Measurements from ENCODE around the gene TMEM51. TPM values are rescaled to one million over a fixed set of nuclear protein-coding genes. Genes with fewer than 3 reads are reported as not detected.

TMEM51 gene
- total RNA-seq, 3 donors from 2014 or later = 1.6 to 26.3 (median 10.8) TPM

DNA sequence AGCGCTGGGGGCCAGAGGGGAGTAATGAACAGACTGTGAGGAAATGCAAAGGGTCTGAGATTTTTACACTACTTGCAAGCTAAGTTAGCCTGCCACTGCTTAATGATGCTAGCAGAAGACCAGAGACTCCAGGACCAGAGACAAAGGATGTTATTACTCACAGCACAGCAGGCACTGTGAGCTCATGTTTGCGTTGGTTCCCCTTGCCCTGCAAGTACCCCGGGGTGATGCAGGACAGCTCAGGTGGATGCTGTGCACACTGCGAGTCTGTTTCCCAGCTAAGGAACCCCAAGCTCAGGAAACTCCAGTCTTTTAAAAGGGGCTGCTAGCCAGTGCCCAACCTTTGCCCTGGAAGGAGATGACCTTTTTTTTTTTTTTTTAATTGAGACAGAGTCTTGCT is 94.7 kb downstream of the TMEM51 start:
- Histone ChIP-seq H3K4me3 (no peak overlapping the region), H3K36me3 (no peaks in the 10 kb centered on the region), H3K9me3 (no peaks in the 10 kb centered on the region), H3K4me1 (no peaks in the 10 kb centered on the region), H3K27me3 (no peaks in the 10 kb centered on the region), H3K27ac (no peak overlapping the region)
- TF ChIP-seq POLR2A (IDR thresholded peaks at IDR 0.05) (no peak), CTCF (IDR thresholded peaks at IDR 0.05) (no peak), POLR2AphosphoS5 (IDR thresholded peaks at IDR 0.05) (no peak)
- intact Hi-C loops (cut with DNase I; ENCODE audit: low total_unique reads) = loop anchor here (5.0 kb wide), 1 partner anchor 364 kb away; no protein-coding TSS in a partner anchor
- DNase-seq (ENCODE audit: low spot score in 2 of 2) = no peak

DNA sequence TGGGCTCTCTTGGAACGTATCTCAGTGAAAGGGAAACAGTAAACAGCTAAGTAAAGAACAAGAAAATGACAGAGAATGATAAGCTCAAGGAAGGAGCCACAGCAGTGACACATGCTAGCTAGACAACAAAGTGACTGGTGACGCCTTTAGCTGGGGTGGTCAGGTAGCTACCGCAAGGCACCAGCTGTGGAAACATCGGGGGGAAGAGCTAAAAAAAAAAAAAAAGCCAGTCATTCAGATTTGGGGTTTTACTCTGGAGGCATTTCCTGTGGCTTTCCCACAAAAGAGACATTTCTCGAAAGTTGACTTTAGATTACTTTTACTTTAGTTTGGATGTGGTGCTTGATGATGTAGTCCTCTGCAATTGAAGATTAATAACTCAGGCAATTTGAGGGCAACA is 95.5 kb downstream of the TMEM51 start:
- no peak for DNase-seq (ENCODE audit: low spot score in 2 of 2)
- intact Hi-C loops (cut with DNase I; ENCODE audit: low total_unique reads) = loop anchor here (5.0 kb wide), 1 partner anchor 363 kb away; no protein-coding TSS in a partner anchor
- Histone ChIP-seq H3K27ac (no peak overlapping the region), H3K27me3 (no peaks in the 10 kb centered on the region), H3K36me3 (no peaks in the 10 kb centered on the region), H3K4me3 (no peak overlapping the region), H3K4me1 (no peaks in the 10 kb centered on the region), H3K9me3 (no peaks in the 10 kb centered on the region)
- no peak for TF ChIP-seq CTCF (IDR thresholded peaks at IDR 0.05)
- no peak for TF ChIP-seq POLR2AphosphoS5 (IDR thresholded peaks at IDR 0.05)
- TF ChIP-seq POLR2A (IDR thresholded peaks at IDR 0.05) = no peak

DNA sequence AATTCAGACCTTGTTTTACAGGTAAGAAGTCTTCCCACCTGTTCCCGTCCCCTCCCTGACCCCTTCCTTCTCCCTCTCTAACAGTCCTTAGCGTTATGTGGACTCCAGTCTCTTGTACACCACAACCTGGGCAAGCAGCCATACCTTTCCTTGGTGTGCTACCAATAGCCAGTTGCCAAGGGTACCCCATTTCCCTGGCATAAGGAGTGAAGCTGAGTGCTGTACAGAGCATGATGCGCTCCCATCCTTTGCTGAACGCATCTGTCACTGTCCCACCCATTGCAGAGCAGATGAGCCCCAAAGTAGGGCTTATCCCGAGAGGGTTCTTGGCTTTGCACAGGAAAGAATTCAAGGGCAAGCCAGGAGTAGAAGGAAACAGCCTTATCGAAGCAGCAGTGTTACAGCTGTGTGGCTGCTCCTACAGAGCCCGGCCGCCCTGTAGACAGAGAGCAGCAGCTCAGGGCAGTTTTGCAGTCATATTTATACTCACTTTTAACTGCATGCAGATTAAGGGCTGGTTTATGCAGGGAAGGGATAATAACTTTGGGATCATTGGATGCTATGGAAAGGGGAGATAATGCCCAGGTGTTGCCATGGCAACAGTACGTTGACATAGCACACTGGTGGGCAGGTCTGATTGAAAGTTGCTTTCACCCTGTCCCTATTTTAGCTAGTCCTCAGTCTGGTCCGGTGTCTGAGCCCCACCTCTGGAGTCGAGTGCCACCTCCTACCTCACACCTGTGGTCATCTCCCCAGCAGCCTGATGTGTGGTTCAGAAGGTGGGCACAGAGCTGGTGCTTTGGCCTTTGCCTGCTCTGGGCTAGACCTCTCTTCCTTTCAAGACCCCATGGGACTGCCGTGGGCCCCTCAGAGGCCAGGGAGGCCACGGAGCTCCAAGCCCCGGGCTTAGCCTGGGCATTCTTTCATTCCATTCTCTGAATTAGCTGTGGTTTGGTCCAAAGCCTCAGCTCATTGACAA is 98.6 kb downstream of the TMEM51 start:
- H3K4me1 ChIP-seq = no peaks in the 10 kb centered on the region
- no peaks in the 10 kb centered on the region for H3K9me3 ChIP-seq
- no peak overlapping the region for H3K27ac ChIP-seq
- H3K4me3 ChIP-seq = no peak overlapping the region
- TF ChIP-seq POLR2A (IDR thresholded peaks at IDR 0.05) (no peak), POLR2AphosphoS5 (IDR thresholded peaks at IDR 0.05) (no peak), CTCF (IDR thresholded peaks at IDR 0.05) (no peak)
- H3K27me3 ChIP-seq = no peaks in the 10 kb centered on the region
- H3K36me3 ChIP-seq = no peaks in the 10 kb centered on the region
- no peak for DNase-seq (ENCODE audit: low spot score in 2 of 2)
- intact Hi-C loops (cut with DNase I; ENCODE audit: low total_unique reads) = no loop called here

DNA sequence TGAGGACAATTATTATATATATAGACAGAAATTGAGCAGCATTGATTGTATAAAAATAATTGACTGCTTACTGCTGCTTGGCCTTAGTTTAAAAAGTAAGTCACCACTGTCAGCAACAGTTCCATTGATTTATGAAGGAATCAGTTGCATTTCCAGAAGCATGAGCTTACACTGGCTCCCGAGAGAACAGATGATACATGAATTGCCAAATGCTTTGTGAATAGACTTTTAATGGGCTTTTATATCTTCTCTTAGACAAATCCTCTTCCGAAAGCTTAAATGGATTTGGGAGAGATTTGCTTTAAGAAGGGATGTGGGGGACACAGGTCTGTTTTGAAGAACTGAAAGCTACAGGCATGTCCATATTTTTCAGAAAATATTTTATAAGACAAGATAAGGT is 101.0 kb downstream of the TMEM51 start:
- Histone ChIP-seq H3K4me3 (no peak overlapping the region), H3K36me3 (no peaks in the 10 kb centered on the region), H3K9me3 (no peaks in the 10 kb centered on the region), H3K27me3 (no peaks in the 10 kb centered on the region), H3K4me1 (no peaks in the 10 kb centered on the region), H3K27ac (no peak overlapping the region)
- no peak for TF ChIP-seq CTCF (IDR thresholded peaks at IDR 0.05)
- no peak for TF ChIP-seq POLR2A (IDR thresholded peaks at IDR 0.05)
- TF ChIP-seq POLR2AphosphoS5 (IDR thresholded peaks at IDR 0.05) = no peak
- intact Hi-C loops (cut with DNase I; ENCODE audit: low total_unique reads) = no loop called here
- no peak for DNase-seq (ENCODE audit: low spot score in 2 of 2)

GRCh38 chr1:15255582-15256149 is 102.1 kb downstream of the TMEM51 start:
- TF ChIP-seq CTCF (IDR thresholded peaks at IDR 0.05) = no peak
- no peak for TF ChIP-seq POLR2A (IDR thresholded peaks at IDR 0.05)
- no peak for TF ChIP-seq POLR2AphosphoS5 (IDR thresholded peaks at IDR 0.05)
- no peak for DNase-seq (ENCODE audit: low spot score in 2 of 2)
- no peaks in the 10 kb centered on the region for H3K9me3 ChIP-seq

More at GRCh38 chr1:15255582-15256149, 102.1 kb downstream of the TMEM51 start:
- H3K27ac ChIP-seq = no peak overlapping the region
- no peaks in the 10 kb centered on the region for H3K36me3 ChIP-seq
- no peaks in the 10 kb centered on the region for H3K4me1 ChIP-seq
- H3K27me3 ChIP-seq = no peaks in the 10 kb centered on the region
- no peak overlapping the region for H3K4me3 ChIP-seq
- intact Hi-C loops (cut with DNase I; ENCODE audit: low total_unique reads) = no loop called here

All from breast epithelium (tissue), 4 donors.